Thoracic aorta endothelial cell (primary cell): Measurements from ENCODE around the gene LY9. TPM values are rescaled to one million over a fixed set of nuclear protein-coding genes. Genes with fewer than 3 reads are reported as not detected.

Experiments
- total RNA-seq: library from RNA; depleted of rRNA; stranded (reverse); fragments of >200 nt; gene quantifications from 2 replicates; pipeline ENCODE4 v1.2.3, GENCODE V29; 2012

Gene LY9, protein sequence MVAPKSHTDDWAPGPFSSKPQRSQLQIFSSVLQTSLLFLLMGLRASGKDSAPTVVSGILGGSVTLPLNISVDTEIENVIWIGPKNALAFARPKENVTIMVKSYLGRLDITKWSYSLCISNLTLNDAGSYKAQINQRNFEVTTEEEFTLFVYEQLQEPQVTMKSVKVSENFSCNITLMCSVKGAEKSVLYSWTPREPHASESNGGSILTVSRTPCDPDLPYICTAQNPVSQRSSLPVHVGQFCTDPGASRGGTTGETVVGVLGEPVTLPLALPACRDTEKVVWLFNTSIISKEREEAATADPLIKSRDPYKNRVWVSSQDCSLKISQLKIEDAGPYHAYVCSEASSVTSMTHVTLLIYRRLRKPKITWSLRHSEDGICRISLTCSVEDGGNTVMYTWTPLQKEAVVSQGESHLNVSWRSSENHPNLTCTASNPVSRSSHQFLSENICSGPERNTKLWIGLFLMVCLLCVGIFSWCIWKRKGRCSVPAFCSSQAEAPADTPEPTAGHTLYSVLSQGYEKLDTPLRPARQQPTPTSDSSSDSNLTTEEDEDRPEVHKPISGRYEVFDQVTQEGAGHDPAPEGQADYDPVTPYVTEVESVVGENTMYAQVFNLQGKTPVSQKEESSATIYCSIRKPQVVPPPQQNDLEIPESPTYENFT
- total RNA-seq = not detected in 2 replicates

DNA sequence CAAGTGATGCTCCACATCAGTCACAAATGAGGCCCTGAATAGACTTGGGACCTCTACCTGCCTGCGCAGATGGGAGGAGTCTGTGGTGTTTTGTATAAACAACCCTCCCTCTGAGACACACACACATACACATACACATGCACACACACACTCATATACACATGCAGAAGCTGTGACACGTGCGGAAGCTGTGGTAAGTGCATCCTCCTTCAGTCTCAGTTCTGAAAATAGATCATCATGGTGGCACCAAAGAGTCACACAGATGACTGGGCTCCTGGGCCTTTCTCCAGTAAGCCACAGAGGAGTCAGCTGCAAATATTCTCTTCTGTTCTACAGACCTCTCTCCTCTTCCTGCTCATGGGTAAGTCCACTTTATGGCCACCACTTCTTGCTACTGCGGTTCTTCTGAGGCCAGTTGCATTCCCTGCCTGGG, at the start of gene LY9:
Gene LY9, plus strand, starts transcription at position 224 of the 433 bp plus-strand sequence. Its CDS starts 14 bp downstream, at position 238.

DNA sequence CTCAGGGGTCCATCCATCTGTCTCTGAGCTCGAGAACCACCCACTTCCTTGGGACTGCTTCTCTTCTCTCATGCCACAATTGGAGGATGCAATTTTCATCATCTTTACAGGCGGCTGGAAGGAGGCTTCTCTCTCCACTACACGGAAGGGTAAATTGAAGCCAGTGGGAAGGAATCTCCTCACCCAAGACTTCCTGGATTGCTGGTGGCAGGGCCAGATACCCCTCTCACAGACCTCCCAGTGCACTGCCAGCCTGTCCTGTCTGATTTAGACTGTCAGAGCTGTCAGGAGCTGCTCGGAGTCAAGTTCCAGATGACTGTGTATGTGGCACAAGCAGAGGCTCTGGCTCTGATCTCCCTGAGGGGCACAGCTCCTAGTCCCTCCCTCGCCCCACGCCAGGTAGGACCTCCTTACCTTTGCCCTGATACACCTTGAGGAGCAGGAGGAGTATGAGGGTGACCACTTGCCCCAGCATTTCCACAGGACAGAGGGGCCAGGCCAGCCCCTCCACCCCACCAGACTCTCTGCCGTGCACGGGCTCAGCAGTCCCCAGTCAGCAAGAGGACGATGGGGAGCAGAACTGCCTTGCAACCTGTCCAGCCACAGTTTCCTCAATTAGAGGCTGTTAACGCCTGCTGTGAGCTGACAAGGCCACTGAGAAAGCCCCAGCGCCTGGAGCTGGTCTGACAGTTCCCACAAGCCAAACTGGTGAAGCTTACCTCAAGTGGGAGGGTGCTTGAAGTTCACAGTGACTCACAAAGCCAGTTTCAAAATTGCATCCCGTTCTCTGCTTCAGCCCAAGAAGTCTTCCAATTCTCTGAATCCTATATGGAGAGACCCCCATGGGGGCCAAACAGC, 66.5 kb downstream of the LY9 start, which contains the start of gene CD244:
Gene CD244, minus strand, starts transcription at position 685 of the 858 bp plus-strand sequence. Its CDS starts 210 bp downstream, at position 475.

Other genes with a start within 250 kb of the LY9 start
- gene CD84, start 216.7 kb upstream of the LY9 start, total RNA-seq = not detected in 2 replicates
- gene SLAMF1, start 149.1 kb upstream of the LY9 start, total RNA-seq = not detected in 2 replicates
- not detected in 2 replicates for gene CD48, start 84.4 kb upstream of the LY9 start, total RNA-seq
- not detected in 2 replicates for gene SLAMF7, start 56.9 kb upstream of the LY9 start, total RNA-seq
- gene CD244, start 66.7 kb downstream of the LY9 start, total RNA-seq = not detected in 2 replicates
- gene ITLN1, start 89.0 kb downstream of the LY9 start, total RNA-seq = not detected in 2 replicates
- 0.27 TPM in 1 of 2 replicates, not detected in the other for gene ITLN2, start 158.6 kb downstream of the LY9 start, total RNA-seq
- gene F11R, start 225.0 kb downstream of the LY9 start, total RNA-seq = 110 and 113 TPM in 2 replicates
- gene TSTD1, start 242.8 kb downstream of the LY9 start, total RNA-seq = 7.4 and 50.5 TPM in 2 replicates
- 53.0 and 54.7 TPM in 2 replicates for gene USF1, start 249.8 kb downstream of the LY9 start, total RNA-seq